ENCODE data around the gene POLR2M.

POLR2M gene

GRCh38 chr15:57738734-57739237 is 32.3 kb downstream of the POLR2M start:
- FAIRE-seq (no peak), DNase-seq (ENCODE audit: low spot score) (no peak)

DNA sequence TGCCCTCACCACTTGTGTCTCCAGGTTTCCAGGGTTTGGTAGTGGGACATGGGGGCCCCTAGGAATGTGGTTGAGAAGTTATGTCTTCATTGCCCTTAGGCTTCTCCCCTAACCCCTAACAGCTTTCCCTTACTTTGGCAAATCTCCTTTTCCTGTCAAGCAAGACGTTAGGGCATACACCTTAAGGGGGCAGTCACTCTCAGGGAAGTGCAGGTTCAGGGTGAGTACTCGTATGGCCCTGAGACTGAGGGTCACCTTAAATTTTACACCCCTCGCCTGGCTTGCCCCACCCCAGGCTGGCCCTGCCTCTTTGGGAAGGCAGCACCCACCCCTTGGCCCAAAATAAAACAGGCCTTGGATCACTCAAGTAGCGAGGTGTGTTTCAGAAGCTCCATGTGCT is 33.5 kb downstream of the POLR2M start:
- DNase-seq (ENCODE audit: low spot score) (no peak), FAIRE-seq (peak; percentile 80)

DNA sequence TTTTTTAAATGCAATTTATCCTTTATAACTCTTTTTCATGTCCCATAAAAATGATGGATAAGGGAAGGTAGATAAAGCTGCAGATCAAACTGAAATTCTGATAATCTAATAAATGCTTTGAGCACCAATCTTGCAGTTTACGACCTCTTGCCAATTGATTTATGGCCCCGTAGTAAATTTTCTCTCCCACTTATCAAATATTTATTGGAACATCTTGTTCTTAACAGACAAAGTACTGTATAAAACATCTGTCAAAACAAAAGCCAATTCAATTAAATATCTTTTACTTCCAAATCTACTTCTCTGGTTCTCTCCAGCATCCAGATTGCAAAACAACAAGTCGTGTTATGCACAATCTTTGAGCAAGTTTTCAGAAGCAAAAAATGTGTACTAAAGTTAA is 34.6 kb downstream of the POLR2M start:
- no peak for FAIRE-seq
- no peak for DNase-seq (ENCODE audit: low spot score)

DNA sequence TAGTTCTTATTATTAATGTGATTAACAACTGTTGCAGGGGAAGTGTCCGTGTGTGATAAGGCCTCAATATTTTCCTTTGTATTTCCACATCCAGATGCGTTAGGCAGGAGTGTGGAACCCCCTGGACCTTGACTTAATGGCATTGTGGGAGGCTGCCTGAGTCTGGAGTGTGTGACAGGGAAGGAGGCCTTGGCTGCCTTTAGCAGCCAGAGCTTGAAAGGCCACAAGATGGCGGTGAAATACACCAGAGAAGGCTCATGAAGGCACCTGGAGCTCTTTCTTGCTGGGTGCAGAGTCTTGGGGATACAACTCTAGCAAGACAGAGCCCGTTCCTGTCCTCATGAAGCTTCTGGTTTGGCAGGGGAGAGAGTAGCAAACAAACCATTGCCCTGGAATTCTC is 36.9 kb downstream of the POLR2M start:
- FAIRE-seq (no peak), DNase-seq (ENCODE audit: low spot score) (no peak)

GRCh38 chr15:57746786-57747185 is 40.3 kb downstream of the POLR2M start:
- FAIRE-seq (no peak), DNase-seq (ENCODE audit: low spot score) (no peak)

DNA sequence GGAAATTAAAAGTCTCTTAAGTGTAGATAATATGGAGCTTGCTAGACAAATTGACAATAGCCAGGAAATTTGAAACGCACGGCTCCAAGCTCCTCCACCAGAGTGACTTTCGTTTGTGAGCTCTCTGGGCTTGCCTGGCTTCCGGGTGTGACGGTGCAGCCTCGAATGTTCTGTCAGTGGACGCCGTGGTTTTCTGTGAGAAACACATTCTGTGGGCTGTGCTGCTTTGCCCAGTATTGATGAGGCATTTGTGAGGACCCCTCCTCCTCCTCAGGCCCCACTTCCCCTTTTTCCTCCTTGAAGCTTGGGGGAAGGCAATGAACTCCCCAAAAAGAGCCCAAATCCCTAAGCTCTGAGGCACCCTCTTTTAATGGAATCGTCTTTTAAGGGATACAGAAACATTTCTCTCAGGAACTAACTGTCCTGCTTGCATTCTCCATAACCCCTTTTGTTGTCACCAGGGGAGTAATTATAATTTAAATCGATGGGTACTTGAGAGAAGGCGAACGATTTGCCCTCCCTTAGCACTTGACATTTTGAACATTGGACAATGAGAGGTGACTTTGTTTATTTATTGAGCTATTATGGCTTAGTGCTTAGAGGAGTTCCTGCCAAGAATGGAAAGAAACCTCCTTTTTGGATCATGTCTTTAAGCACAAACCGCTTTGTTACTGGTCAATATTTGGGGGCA is 40.8 kb downstream of the POLR2M start:
- DNase-seq (ENCODE audit: low spot score), result no peak
- no peak for FAIRE-seq

GRCh38 chr15:57751177-57751800 is 44.8 kb downstream of the POLR2M start:
- DNase-seq (ENCODE audit: low spot score), result peak; percentile 61
- no peak for FAIRE-seq

DNA sequence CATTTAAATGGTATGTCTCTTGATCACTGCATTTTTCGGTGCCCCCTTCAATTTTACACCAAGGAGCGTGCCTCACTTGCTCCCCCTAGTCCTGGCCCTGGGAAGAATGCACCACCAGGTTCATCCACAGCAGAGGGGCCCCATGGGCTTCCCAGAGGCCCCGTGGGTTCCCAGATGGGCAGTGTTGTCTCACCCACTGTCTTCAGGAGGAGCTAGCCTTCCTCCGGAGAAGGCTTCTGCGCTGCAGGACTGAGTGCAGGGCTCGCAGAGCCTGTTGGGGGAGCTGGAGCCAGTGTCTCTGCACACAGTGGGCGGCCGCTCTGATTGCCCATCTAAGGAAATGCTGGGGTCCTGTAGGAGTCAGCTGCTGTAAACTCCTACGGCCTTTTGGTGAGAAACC is 45.9 kb downstream of the POLR2M start:
- FAIRE-seq (no peak), DNase-seq (ENCODE audit: low spot score) (no peak)

DNA sequence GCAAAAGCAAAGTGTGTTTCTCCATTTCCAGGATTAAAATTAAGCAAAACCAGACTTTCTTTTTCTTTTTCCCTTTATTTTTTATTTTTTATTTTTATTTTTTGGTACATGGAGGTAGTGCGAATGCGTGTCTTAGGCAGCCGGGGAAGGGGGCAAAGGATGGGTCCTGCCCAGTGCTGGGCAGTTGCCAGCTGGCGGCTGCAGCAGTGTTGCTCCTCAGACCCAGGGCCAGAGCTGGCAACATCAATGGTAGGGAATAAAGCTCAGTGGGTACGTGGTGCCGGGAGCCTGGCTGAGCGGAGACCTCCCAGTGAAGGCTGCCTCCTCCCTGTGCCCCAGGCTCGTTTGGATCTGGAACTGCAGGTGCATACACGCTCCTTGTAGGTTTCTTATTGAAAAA is 46.3 kb downstream of the POLR2M start:
- no peak for DNase-seq (ENCODE audit: low spot score)

DNA sequence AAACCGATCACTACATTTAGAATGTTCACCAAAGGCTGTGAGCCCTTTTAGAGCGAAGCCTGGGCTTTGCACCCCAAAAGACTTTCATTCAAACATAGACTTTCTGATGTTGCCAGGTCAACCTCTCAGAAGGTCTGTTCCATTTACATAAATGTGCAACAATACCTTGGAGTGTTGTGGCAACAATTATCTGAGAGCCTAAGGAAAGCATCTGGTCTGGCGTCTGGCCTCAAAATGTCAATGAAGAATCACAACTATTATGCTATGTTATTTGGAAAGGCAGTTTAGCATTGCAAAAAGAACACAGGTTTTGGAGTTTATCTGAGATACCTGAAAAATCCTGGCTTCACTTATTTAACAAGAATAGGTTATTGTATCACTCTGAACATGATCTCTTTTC is 50.0 kb downstream of the POLR2M start:
- FAIRE-seq, result no peak
- no peak for DNase-seq (ENCODE audit: low spot score)

More for the DNA sequence above, 46.3 kb downstream of the POLR2M start:
- FAIRE-seq, result no peak

- no peak for FAIRE-seq
- DNase-seq (ENCODE audit: low spot score), result no peak
These were observed 52.0 kb downstream of the POLR2M start for GRCh38 chr15:57758560-57758959.

DNA sequence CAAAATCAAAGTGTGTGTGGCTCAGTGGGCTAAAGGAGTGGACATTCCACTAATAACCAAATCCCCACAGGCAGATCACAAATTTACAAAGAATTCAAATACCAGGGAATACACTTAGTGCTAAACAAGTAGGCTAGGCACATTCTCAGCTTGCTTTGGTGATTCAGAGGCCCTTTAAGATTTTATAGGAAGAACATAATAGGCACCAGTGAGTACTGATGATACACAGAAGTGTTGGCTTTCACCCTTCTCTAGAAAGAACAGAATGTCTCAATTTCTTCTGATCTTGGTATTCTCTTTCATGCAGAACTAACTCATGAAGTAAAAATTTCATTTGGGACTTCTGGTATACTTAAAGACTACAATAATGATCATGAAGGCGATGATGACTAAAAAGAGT is 55.0 kb downstream of the POLR2M start:
- FAIRE-seq (no peak), DNase-seq (ENCODE audit: low spot score) (no peak)

DNA sequence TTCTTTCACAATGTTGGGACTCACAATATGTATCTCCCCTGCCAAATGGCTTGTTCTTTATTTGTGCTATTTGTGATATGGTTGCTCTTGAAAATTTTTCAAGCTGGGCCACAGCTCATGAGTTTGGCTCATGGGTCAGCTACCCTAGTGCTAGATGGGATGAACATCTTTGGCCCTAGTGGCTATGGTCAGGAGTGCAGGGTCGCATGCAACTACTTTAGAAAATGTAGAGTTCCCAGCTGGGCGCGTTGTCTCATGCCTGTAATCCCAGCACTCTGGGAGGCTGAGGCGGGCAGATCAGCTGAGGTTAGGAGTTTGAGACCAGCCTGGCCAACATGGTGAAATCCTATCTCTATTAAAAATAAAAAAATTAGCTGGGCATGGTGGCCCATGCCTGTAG is 55.8 kb downstream of the POLR2M start:
- no peak for DNase-seq (ENCODE audit: low spot score)
- no peak for FAIRE-seq

- DNase-seq (ENCODE audit: low spot score) (no peak), FAIRE-seq (no peak)
These were observed 56.9 kb downstream of the POLR2M start for GRCh38 chr15:57763176-57763964.

Measured in urothelium cell line (cell line).